NB4 (cell line): Measurements from ENCODE around the gene NCAPG2.

Experiments used
- CTCF ChIP-seq: IDR thresholded peaks from one replicate; pipeline ENCODE4 v1.5.1; 2012; ENCODE audit warnings: low read depth, low read length
- MAX ChIP-seq: IDR thresholded peaks from 2 replicates; pipeline ENCODE4 v1.6.1; 2011; ENCODE audit warnings: low read depth, low read length
- MYC ChIP-seq: IDR thresholded peaks from 2 replicates; pipeline ENCODE4 v1.6.1; 2011; ENCODE audit warnings: low read depth, low read length
- POLR2A ChIP-seq: IDR thresholded peaks from 2 replicates; pipeline ENCODE4 v1.6.1; 2011; ENCODE audit warnings: mild to moderate bottlenecking; ENCODE audit not compliant: insufficient read length; ENCODE audit errors: extremely low read depth

- TF ChIP-seq CTCF (no peak), MYC (no peak), POLR2A (no peak), MAX (no peak)
Observed at GRCh38 chr7:158741294-158741666, 36.7 kb upstream of the NCAPG2 start.
